Common myeloid progenitor, CD34-positive (primary cell): ENCODE results near the gene IKBKE.

Experiments used
- CTCF ChIA-PET: fragments of 350-600 bp; sonication (Branson Sonifier 250); formaldehyde crosslinking; loops from one replicate; lab custom pipeline; 2021; ENCODE audit warnings: antibody characterized with exemption; lab: Charles Lee
- POLR2A ChIA-PET: fragments of 350-600 bp; sonication (Branson Sonifier 250); formaldehyde crosslinking; loops from one replicate; lab custom pipeline; 2021; ENCODE audit warnings: antibody characterized with exemption; lab: Charles Lee
- DNase-seq, 3 donors: peaks; one replicate each; pipeline versions ENCODE4 v3.0.0 to v3.0.0-alpha.2; 2013
- H3K27ac ChIP-seq, 2 experiments: 1 replicate in 1 of 2; 2 replicates in 1 of 2; pipeline ENCODE4 v1.7.0; 2013; ENCODE audit warnings: inconsistent platforms in 2 of 2, low read length in 2 of 2, mild to moderate bottlenecking in 2 of 2, low read depth in 1 of 2, moderate library complexity in 1 of 2; ENCODE audit not compliant: severe bottlenecking in 2 of 2, insufficient read depth in 1 of 2, poor library complexity in 1 of 2
- H3K27me3 ChIP-seq, 5 experiments: replicated peaks in 2 of 5; 1 replicate in 3 of 5; 2 replicates in 2 of 5; pipeline versions ENCODE4 v1.6.1 to v1.7.0; 2013; ENCODE audit warnings: low read length in 4 of 5, mild to moderate bottlenecking in 2 of 5, moderate library complexity in 2 of 5, inconsistent platforms in 1 of 5; ENCODE audit not compliant: insufficient read depth in 5 of 5, control insufficient read depth in 4 of 5
- H3K36me3 ChIP-seq, 4 experiments: 1 replicate in 2 of 4; 2 replicates in 2 of 4; pipeline versions ENCODE4 v1.6.1 to v1.7.0; 2013; ENCODE audit warnings: low read length in 3 of 4, control low read depth in 1 of 4, mild to moderate bottlenecking in 1 of 4; ENCODE audit not compliant: control insufficient read depth in 4 of 4, insufficient read depth in 4 of 4
- H3K4me1 ChIP-seq, 4 experiments: 1 replicate in 3 of 4; 2 replicates in 1 of 4; pipeline versions ENCODE4 v1.6.1 to v1.7.1; 2013; ENCODE audit warnings: low read length in 3 of 4, mild to moderate bottlenecking in 3 of 4, control low read depth in 1 of 4, inconsistent platforms in 1 of 4, moderate library complexity in 1 of 4; ENCODE audit not compliant: control insufficient read depth in 4 of 4, insufficient read depth in 4 of 4; ENCODE audit errors: control extremely low read depth in 1 of 4
- H3K4me3 ChIP-seq, 7 experiments: 1 replicate in 4 of 7; 2 replicates in 3 of 7; pipeline versions ENCODE4 v1.5.1 to v1.7.0; 2013; ENCODE audit warnings: mild to moderate bottlenecking in 7 of 7, low read length in 6 of 7, moderate library complexity in 6 of 7, inconsistent platforms in 2 of 7, low read depth in 2 of 7, control low read depth in 1 of 7; ENCODE audit not compliant: insufficient read depth in 4 of 7, control insufficient read depth in 1 of 7; ENCODE audit errors: extremely low read depth in 1 of 7
- H3K9me3 ChIP-seq, 5 experiments: 1 replicate in 4 of 5; 2 replicates in 1 of 5; pipeline versions ENCODE4 v1.6.1 to v1.7.1; 2013; ENCODE audit warnings: low read length in 4 of 5, mild to moderate bottlenecking in 2 of 5, inconsistent platforms in 1 of 5, low read depth in 1 of 5, moderate library complexity in 1 of 5; ENCODE audit not compliant: control insufficient read depth in 4 of 5, insufficient read depth in 2 of 5; ENCODE audit errors: control extremely low read depth in 1 of 5
- WGBS: methylation state at CpG from one replicate; pipeline ENCODE4 v1.1.5; 2013; ENCODE audit not compliant: insufficient coverage; 5-methylcytosine and 5-hydroxymethylcytosine counted together

The IKBKE gene

GRCh38 chr1:206471415-206471801 is 1.1 kb downstream of the IKBKE start:
- WGBS: 72% methylated on average over 6 of the region's 7 CpGs
- peak overlapping the region in 1 of 2 experiments; percentile 73 for H3K27ac ChIP-seq
- no peak for DNase-seq
- peak overlapping the region in 5 of 7 experiments; percentile 76 to 89 (median 79) for H3K4me3 ChIP-seq
- no peaks in the 10 kb centered on the region for H3K27me3 ChIP-seq
- ChIA-PET CTCF (interaction anchor here (1.0 to 4.7 kb wide), 8 partner anchors 8 to 116 kb away, joined by 3 to 62 read pairs (median 6); no protein-coding TSS in a partner anchor), POLR2A (interaction anchor here (1.0 kb wide), 1 partner anchor 27 kb away, joined by 3 read pairs; no protein-coding TSS in a partner anchor)
- peaks cover 0 to 27% (median 19%) of the 10 kb centered on the region in 4 experiments for H3K36me3 ChIP-seq
- H3K9me3 ChIP-seq: no peaks in the 10 kb centered on the region
- peaks cover 4 to 66% (median 55%) of the 10 kb centered on the region in 4 experiments for H3K4me1 ChIP-seq

GRCh38 chr1:206472024-206472423 is 1.7 kb downstream of the IKBKE start:
- H3K27ac ChIP-seq: no peak overlapping the region
- WGBS: 80% methylated on average over 1 of the region's 2 CpGs
- CTCF ChIA-PET: interaction anchor here (1.0 to 4.7 kb wide), 5 partner anchors 8 to 111 kb away, joined by 3 to 62 read pairs (median 7); no protein-coding TSS in a partner anchor
- peaks cover 0 to 33% (median 25%) of the 10 kb centered on the region in 4 experiments for H3K36me3 ChIP-seq
- H3K27me3 ChIP-seq: no peaks in the 10 kb centered on the region
- H3K4me3 ChIP-seq: peak overlapping the region in 3 of 7 experiments; percentile 6 to 88 (median 76)
- peaks cover 4 to 60% (median 52%) of the 10 kb centered on the region in 4 experiments for H3K4me1 ChIP-seq
- POLR2A ChIA-PET: interaction anchor here (1.0 kb wide), 1 partner anchor 27 kb away, joined by 3 read pairs; no protein-coding TSS in a partner anchor
- H3K9me3 ChIP-seq: no peaks in the 10 kb centered on the region
- peak in 2 of 3 donors; percentile 31 to 52 for DNase-seq

- ChIA-PET CTCF (interaction anchor here (1.2 to 4.7 kb wide), 2 partner anchors 13 to 73 kb away, joined by 3 to 62 read pairs; no protein-coding TSS in a partner anchor), POLR2A (interaction anchor here (0.6 kb wide), 1 partner anchor 109 kb away, joined by 3 read pairs; no protein-coding TSS in a partner anchor)
- H3K36me3 ChIP-seq: peaks cover 0 to 38% (median 30%) of the 10 kb centered on the region in 4 experiments
- H3K9me3 ChIP-seq: no peaks in the 10 kb centered on the region
- DNase-seq: peak; percentile 57 to 87 (median 86)
- no peak overlapping the region for H3K27ac ChIP-seq
- H3K4me3 ChIP-seq: peak overlapping the region in 3 of 7 experiments; percentile 6 to 88 (median 76)
- H3K4me1 ChIP-seq: peaks cover 4 to 56% (median 51%) of the 10 kb centered on the region in 4 experiments
- WGBS: no CpG with 5 or more reads among the region's 3 CpGs
- no peaks in the 10 kb centered on the region for H3K27me3 ChIP-seq
Observed at GRCh38 chr1:206472454-206472853, 2.2 kb downstream of the IKBKE start.

GRCh38 chr1:206472886-206473285 is 2.6 kb downstream of the IKBKE start:
- no peaks in the 10 kb centered on the region for H3K9me3 ChIP-seq
- ChIA-PET CTCF (interaction anchor here (1.2 to 4.7 kb wide), 2 partner anchors 13 to 73 kb away, joined by 3 to 62 read pairs; no protein-coding TSS in a partner anchor), POLR2A (interaction anchor here (0.6 kb wide), 1 partner anchor 108 kb away, joined by 3 read pairs; no protein-coding TSS in a partner anchor)
- no peak for DNase-seq
- H3K27ac ChIP-seq: no peak overlapping the region
- H3K4me1 ChIP-seq: peaks cover 3 to 51% (median 49%) of the 10 kb centered on the region in 4 experiments
- peak overlapping the region in 2 of 7 experiments; percentile 76 to 88 for H3K4me3 ChIP-seq
- H3K36me3 ChIP-seq: peaks cover 0 to 42% (median 34%) of the 10 kb centered on the region in 4 experiments
- no peaks in the 10 kb centered on the region for H3K27me3 ChIP-seq
- 50% methylated on average over 5 of the region's 5 CpGs for WGBS

- Histone ChIP-seq H3K36me3 (peaks cover 4 to 69% (median 55%) of the 10 kb centered on the region in 4 experiments), H3K9me3 (no peaks in the 10 kb centered on the region), H3K4me3 (no peak overlapping the region), H3K4me1 (peaks cover 0 to 28% (median 22%) of the 10 kb centered on the region in 4 experiments), H3K27me3 (no peaks in the 10 kb centered on the region), H3K27ac (no peak overlapping the region)
- POLR2A ChIA-PET: no interaction called here
- DNase-seq: no peak
- CTCF ChIA-PET: interaction anchor here (5.3 to 5.6 kb wide), 2 partner anchors 13 to 15 kb away, joined by 51 to 69 read pairs; no protein-coding TSS in a partner anchor
- WGBS: 95% methylated on average over 9 of the region's 17 CpGs
Observed at GRCh38 chr1:206476058-206476457, 5.8 kb downstream of the IKBKE start.

GRCh38 chr1:206476591-206476990 is 6.3 kb downstream of the IKBKE start:
- ChIA-PET POLR2A (interaction anchor here (0.6 kb wide), 1 partner anchor 13 kb away, joined by 4 read pairs; no protein-coding TSS in a partner anchor), CTCF (interaction anchor here (1.1 to 5.6 kb wide), 5 partner anchors 14 to 115 kb away, joined by 3 to 69 read pairs (median 5); no protein-coding TSS in a partner anchor)
- peaks cover 4 to 74% (median 59%) of the 10 kb centered on the region in 4 experiments for H3K36me3 ChIP-seq

More at GRCh38 chr1:206476591-206476990, 6.3 kb downstream of the IKBKE start:
- no peaks in the 10 kb centered on the region for H3K9me3 ChIP-seq
- H3K27ac ChIP-seq: no peak overlapping the region
- H3K4me1 ChIP-seq: peaks cover 0 to 23% (median 17%) of the 10 kb centered on the region in 4 experiments
- no peak overlapping the region for H3K4me3 ChIP-seq
- no peaks in the 10 kb centered on the region for H3K27me3 ChIP-seq
- DNase-seq: no peak
- 96% methylated on average over 13 of the region's 14 CpGs for WGBS
